Measurements from ENCODE around the gene PHLPP1. TPM values are rescaled to one million over a fixed set of nuclear protein-coding genes. Genes with fewer than 3 reads are reported as not detected.
A peak's percentile ranks its signal among the peaks of the same experiment; 100 is the strongest.

Gene PHLPP1
- total and polyA plus RNA-seq, 8 donors, result 2.9 to 14.7 (median 8.3) TPM

DNA sequence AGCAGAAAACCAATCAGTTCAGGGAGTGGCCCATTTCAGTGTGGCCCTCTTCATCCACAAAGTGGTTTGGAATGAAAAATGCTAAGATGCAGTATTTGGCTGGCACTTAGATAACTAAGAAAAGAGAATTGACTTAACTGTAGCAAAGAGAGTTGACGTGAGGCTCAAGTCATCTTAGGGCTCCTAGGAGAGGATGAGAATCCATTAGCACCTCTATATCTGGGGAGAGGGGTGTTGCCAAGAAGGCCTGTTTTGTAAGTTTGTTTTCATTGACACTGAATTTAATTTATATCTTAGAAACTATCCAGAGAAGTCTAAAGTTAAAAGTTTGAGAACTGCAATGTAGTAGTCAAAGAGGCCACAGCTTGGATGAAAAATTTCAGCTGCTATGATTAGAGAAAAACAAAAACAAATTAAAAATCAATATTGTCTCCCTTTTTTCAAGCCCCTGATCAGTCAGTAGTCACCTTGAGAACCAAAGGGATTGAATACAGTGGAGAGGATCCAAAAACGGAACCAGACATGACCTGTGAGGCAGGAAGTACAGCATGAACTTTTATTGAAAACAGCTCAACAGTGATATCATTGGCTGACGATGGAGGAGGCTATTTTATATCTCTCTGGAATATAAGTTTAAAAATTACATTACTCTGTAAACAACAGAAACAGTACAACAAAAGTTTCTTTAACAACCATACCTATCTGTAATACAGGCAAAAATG is 52.7 kb downstream of the PHLPP1 start:
- Histone ChIP-seq H3K4me1 (peaks cover 6 to 33% (median 28%) of the 10 kb centered on the region in 3 donors), H3K4me3 (no peak overlapping the region), H3K27me3 (no peaks in the 10 kb centered on the region), H3K36me3 (no peaks in the 10 kb centered on the region), H3K27ac (peak overlapping the region in 1 of 4 donors; percentile 53), H3K9me3 (no peaks in the 10 kb centered on the region)
- DNase-seq, result no peak
- ATAC-seq, result peak; percentile 58 to 72 (median 67)
- TF ChIP-seq, protein P1, sequence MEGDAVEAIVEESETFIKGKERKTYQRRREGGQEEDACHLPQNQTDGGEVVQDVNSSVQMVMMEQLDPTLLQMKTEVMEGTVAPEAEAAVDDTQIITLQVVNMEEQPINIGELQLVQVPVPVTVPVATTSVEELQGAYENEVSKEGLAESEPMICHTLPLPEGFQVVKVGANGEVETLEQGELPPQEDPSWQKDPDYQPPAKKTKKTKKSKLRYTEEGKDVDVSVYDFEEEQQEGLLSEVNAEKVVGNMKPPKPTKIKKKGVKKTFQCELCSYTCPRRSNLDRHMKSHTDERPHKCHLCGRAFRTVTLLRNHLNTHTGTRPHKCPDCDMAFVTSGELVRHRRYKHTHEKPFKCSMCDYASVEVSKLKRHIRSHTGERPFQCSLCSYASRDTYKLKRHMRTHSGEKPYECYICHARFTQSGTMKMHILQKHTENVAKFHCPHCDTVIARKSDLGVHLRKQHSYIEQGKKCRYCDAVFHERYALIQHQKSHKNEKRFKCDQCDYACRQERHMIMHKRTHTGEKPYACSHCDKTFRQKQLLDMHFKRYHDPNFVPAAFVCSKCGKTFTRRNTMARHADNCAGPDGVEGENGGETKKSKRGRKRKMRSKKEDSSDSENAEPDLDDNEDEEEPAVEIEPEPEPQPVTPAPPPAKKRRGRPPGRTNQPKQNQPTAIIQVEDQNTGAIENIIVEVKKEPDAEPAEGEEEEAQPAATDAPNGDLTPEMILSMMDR (IDR thresholded peaks at IDR 0.05), result no peak
- 30 to 33% methylated on average over 3 of the region's 3 CpGs for WGBS, 2 donors
- intact Hi-C loops (cut with DNase I), result no loop called here
- no peak for FAIRE-seq

DNA sequence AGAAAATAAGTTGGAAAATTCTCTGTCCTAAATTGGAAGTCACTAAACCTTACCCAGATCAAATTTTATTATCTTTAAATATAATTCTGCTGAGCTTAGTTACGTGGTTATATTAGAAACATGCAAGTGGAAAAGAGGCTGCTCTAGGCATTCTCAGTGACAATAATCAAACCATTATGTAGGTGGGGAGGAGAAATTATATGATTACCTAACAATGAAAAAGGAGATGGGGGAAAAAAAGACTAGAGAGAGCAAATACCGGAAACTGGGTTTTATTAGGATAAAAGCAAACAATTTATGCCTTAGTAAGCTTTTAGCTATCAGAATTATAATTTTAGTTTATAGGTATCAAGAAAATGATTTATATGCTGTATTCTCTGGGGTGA is 53.2 kb downstream of the PHLPP1 start:
- DNase-seq (no peak), ATAC-seq (no peak), FAIRE-seq (no peak)
- Histone ChIP-seq H3K27me3 (no peaks in the 10 kb centered on the region), H3K4me1 (peaks cover 6 to 34% (median 31%) of the 10 kb centered on the region in 3 donors), H3K36me3 (no peaks in the 10 kb centered on the region), H3K9me3 (no peaks in the 10 kb centered on the region), H3K4me3 (no peak overlapping the region), H3K27ac (peak overlapping the region in 1 of 4 donors; percentile 53)
- intact Hi-C loops (cut with DNase I), result no loop called here
- TF ChIP-seq, protein P1 (IDR thresholded peaks at IDR 0.05), result no peak
- WGBS, 2 donors, result 47 to 56% methylated on average over 2 of the region's 2 CpGs

DNA sequence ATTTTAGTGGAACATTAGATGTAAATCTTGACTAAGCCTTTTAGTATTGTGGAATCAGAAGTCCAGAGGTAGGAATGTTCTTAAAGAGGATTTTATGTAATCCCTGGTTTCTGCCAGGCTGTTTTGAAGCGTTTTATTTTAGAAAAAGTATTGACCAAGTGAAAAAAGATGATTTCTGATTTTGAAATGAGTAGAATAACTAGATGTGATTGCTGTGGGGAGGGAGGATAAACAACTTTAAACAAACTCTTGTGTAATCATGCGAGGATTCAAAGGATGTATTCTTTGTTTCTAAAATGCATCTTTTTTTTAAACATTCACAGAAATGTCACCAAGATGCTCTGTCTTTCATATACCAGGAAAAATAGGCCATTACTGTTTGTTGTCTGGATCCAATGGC is 53.9 kb downstream of the PHLPP1 start:
- H3K9me3 ChIP-seq, result no peaks in the 10 kb centered on the region
- H3K27me3 ChIP-seq, result no peaks in the 10 kb centered on the region
- H3K4me1 ChIP-seq, result peaks cover 6 to 36% (median 33%) of the 10 kb centered on the region in 3 donors
- intact Hi-C loops (cut with DNase I), result no loop called here
- H3K4me3 ChIP-seq, result no peak overlapping the region
- no peaks in the 10 kb centered on the region for H3K36me3 ChIP-seq
- TF ChIP-seq, protein P1 (IDR thresholded peaks at IDR 0.05), result no peak
- DNase-seq (no peak), ATAC-seq (no peak), FAIRE-seq (no peak)
- 63 to 70% methylated on average over 2 of the region's 2 CpGs for WGBS, 2 donors
- no peak overlapping the region for H3K27ac ChIP-seq

DNA sequence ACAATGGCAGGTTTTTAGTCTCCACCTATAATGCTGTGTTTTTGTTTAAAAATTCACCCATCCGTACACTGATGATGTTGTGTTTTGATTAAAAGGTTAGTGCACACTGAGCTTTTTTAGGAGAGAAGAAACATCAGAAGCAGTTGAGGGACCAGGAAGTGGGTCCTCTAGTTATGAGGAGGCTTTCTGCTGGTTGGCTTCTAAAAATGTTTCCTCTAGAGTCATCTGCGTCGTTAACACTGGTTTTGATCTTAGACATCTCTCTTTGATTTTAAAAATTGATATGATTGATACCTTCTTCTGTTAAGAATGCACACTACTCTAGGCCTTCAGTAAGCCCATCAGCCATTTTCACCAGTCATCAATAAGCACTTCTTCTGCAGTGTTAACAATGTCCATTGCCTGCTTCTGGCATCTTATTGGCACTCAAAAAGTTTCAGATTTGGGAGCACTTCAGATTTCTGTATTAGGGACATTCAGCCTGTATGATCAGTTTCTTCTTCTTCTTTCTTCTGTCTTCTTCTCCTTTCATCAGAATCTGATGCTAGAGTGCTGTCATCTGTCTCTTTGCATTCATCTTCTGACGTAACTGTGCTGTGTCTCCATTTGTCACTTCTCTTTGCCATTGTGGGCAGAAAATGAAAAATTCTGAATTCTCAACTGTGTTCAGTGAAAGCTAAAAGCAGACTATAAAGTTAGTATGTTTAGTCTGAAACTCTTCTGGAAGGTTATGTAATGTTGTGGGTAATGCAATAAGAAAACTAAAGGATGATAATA is 56.3 kb downstream of the PHLPP1 start:
- Histone ChIP-seq H3K27ac (no peak overlapping the region), H3K9me3 (no peaks in the 10 kb centered on the region), H3K4me1 (peaks cover 6 to 38% (median 33%) of the 10 kb centered on the region in 3 donors), H3K4me3 (no peak overlapping the region), H3K36me3 (no peaks in the 10 kb centered on the region), H3K27me3 (no peaks in the 10 kb centered on the region)
- DNase-seq, result no peak
- ATAC-seq, result no peak
- no peak for FAIRE-seq
- intact Hi-C loops (cut with DNase I), result no loop called here
- 94 to 97% methylated on average over 4 of the region's 4 CpGs for WGBS, 2 donors
- TF ChIP-seq, protein P1 (IDR thresholded peaks at IDR 0.05), result no peak
